GM10266 (cell line): ENCODE data around the gene SIX5.

ENCODE experiments used
- DNase-seq: peaks from one replicate; pipeline ENCODE4 v3.0.0; 2012; ENCODE audit errors: extremely low spot score
- TF ChIP-seq, protein P1 (sequence below): IDR thresholded peaks from 2 replicates; pipeline ENCODE4 v1.5.1; 2012; ENCODE audit warnings: mild to moderate bottlenecking, low read depth; ENCODE audit not compliant: control insufficient read depth, insufficient read depth; ENCODE audit errors: missing control alignments

SIX5 gene

DNA sequence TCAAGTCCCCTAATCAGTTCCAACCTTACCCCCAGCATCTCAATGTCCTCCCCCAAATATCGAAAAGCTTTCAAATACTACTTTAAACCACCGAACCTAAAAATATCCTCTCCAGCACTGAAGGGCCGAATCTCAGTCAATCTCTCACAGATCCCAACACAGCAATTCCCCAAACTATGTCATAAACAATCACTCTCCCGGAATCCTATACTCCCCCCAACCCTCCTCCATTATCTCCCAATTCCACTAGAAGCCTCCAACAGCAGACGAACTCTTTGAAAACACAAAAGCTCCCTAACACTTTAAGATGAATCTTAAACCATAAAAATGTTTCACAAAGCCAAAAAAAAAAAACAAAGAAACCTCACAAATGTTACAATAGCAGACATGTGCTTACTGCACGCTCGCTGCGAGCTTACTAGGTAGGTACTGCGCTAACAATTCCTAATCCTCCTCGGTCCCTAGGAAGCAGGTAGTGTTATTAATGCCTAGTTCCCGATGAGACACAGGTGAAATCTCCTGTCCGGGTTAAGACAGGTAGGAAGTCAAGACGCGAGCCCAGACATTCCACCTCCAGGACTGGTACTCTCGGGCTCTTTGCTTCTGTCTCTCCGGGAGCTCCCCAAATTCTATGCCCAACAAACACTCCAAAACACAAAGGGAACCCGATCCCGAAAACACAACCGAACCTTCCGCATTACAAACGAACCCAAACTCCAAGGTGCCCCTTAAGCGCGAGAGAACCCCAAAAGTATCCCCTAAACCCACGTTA is 52.5 kb downstream of the SIX5 start:
- no peak for DNase-seq
- TF ChIP-seq, protein P1, sequence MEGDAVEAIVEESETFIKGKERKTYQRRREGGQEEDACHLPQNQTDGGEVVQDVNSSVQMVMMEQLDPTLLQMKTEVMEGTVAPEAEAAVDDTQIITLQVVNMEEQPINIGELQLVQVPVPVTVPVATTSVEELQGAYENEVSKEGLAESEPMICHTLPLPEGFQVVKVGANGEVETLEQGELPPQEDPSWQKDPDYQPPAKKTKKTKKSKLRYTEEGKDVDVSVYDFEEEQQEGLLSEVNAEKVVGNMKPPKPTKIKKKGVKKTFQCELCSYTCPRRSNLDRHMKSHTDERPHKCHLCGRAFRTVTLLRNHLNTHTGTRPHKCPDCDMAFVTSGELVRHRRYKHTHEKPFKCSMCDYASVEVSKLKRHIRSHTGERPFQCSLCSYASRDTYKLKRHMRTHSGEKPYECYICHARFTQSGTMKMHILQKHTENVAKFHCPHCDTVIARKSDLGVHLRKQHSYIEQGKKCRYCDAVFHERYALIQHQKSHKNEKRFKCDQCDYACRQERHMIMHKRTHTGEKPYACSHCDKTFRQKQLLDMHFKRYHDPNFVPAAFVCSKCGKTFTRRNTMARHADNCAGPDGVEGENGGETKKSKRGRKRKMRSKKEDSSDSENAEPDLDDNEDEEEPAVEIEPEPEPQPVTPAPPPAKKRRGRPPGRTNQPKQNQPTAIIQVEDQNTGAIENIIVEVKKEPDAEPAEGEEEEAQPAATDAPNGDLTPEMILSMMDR, result no peak

DNA sequence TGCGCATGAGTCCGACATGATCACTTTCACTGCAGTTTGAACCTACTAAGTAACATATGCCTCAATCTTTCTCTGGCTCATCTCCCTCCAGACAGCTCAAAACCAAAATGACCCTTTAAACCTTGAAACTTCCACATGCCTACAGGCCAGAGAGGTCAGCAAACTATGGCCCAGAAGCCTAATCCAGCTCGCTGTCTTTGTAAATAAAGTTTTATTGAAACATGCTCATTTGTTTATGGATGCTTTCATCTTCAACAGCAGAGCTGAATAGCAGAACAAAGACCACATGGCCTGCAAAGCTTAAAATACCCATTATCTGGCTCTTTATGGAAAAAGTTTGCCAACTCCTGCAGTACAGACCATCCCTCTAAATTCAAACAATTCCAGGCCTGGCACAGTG is 53.9 kb downstream of the SIX5 start:
- TF ChIP-seq, protein P1, result no peak
- DNase-seq, result no peak
